Testis (tissue), 2 donors: ENCODE data around the gene FARS2.

Source experiments
- CTCF ChIP-seq, 3 experiments: fragments of 450-650 bp in 2 of 3; fragments of 200-600 bp in 1 of 3; sonication (generic) in 1 of 3; IDR thresholded peaks; one replicate each; pipeline ENCODE4 v1.5.1; 2016 to 2019; ENCODE audit warnings: antibody characterized with exemption in 3 of 3, mild to moderate bottlenecking in 2 of 3, moderate library complexity in 1 of 3
- POLR2A ChIP-seq: fragments of 450-650 bp; IDR thresholded peaks from one replicate; pipeline ENCODE4 v1.6.1; 2017; ENCODE audit warnings: antibody characterized with exemption, mild to moderate bottlenecking, moderate library complexity

DNA sequence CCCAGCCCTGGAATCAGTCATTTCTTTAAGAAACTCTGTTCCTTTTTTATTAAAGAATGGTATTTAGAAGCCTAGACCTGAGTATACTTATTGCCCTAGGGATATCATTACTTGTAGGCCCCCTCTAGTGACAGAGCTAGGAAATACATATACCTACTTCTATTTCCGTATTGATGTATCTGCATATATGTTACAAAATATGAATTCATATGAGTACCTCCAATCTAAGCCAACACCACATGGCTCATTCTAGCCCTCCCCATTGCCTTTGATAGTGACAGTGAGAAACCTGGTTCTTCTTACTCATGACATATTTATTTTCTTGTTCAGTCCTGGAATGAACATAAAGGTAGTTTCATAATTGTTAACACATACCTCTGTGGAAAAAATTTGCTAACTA, 137.2 kb downstream of the FARS2 start:
- TF ChIP-seq POLR2A (no peak), CTCF (IDR thresholded peaks at IDR 0.05) (no peak)
